NB4 (cell line): Measurements from ENCODE around the gene STX19.

Experiments
- DNase-seq: peaks from one replicate; pipeline ENCODE4 v3.0.0; 2010; ENCODE audit warnings: low read depth
- H3K4me3 ChIP-seq: one replicate; pipeline ENCODE4 v1.5.1; 2011; ENCODE audit warnings: mild to moderate bottlenecking, low read depth, low read length, moderate library complexity
- CTCF ChIP-seq: IDR thresholded peaks from one replicate; pipeline ENCODE4 v1.5.1; 2012; ENCODE audit warnings: low read depth, low read length
- MAX ChIP-seq: IDR thresholded peaks from 2 replicates; pipeline ENCODE4 v1.6.1; 2011; ENCODE audit warnings: low read depth, low read length
- MYC ChIP-seq: IDR thresholded peaks from 2 replicates; pipeline ENCODE4 v1.6.1; 2011; ENCODE audit warnings: low read depth, low read length
- POLR2A ChIP-seq: IDR thresholded peaks from 2 replicates; pipeline ENCODE4 v1.6.1; 2011; ENCODE audit warnings: mild to moderate bottlenecking; ENCODE audit not compliant: insufficient read length; ENCODE audit errors: extremely low read depth

Gene STX19

GRCh38 chr3:94001191-94001590, 27.2 kb downstream of the STX19 start:
- TF ChIP-seq MYC (no peak), POLR2A (no peak), CTCF (no peak), MAX (no peak)
- H3K4me3 ChIP-seq, result no peak overlapping the region
- no peak for DNase-seq

- no peak overlapping the region for H3K4me3 ChIP-seq
- TF ChIP-seq POLR2A (no peak), CTCF (no peak), MYC (no peak), MAX (no peak)
- DNase-seq, result peak; percentile 6
Observed at GRCh38 chr3:93994056-93994455, 34.3 kb downstream of the STX19 start.

- H3K4me3 ChIP-seq, result no peak overlapping the region
- TF ChIP-seq MAX (no peak), MYC (no peak), POLR2A (no peak), CTCF (no peak)
- no peak for DNase-seq
Observed at GRCh38 chr3:93992207-93992606, 36.2 kb downstream of the STX19 start.

GRCh38 chr3:93991631-93992030, 36.8 kb downstream of the STX19 start:
- H3K4me3 ChIP-seq, result no peak overlapping the region
- TF ChIP-seq MAX (no peak), CTCF (no peak), MYC (no peak), POLR2A (no peak)
- no peak for DNase-seq

- DNase-seq, result no peak
- no peak for TF ChIP-seq MYC
- no peak for TF ChIP-seq CTCF
- H3K4me3 ChIP-seq, result no peak overlapping the region
Observed at GRCh38 chr3:93989241-93989640, 39.2 kb downstream of the STX19 start.

GRCh38 chr3:93988764-93989163, 39.6 kb downstream of the STX19 start:
- no peak for TF ChIP-seq POLR2A
- no peak for TF ChIP-seq MAX
- no peak for TF ChIP-seq CTCF
- TF ChIP-seq MYC, result no peak
- no peak for DNase-seq
- no peak overlapping the region for H3K4me3 ChIP-seq
